H9 (cell line): ENCODE data around the gene RAI2. TPM values are rescaled to one million over a fixed set of nuclear protein-coding genes. Genes with fewer than 3 reads are reported as not detected.

Experiments used
- DNase-seq: peaks from one replicate; pipeline ENCODE4 v3.0.0-alpha.2; 2017
- H2AFZ ChIP-seq: one replicate; pipeline ENCODE4 v1.6.1; 2013; ENCODE audit warnings: mild to moderate bottlenecking, low read length, control low read depth, moderate library complexity
- H2AK5ac ChIP-seq: 2 replicates; pipeline ENCODE4 v1.6.1; 2013; ENCODE audit warnings: low read length, control low read depth, mixed read lengths; ENCODE audit not compliant: insufficient read length
- H2BK120ac ChIP-seq: one replicate; pipeline ENCODE4 v1.6.1; 2013; ENCODE audit warnings: low read depth, mild to moderate bottlenecking, low read length, control low read depth, inconsistent platforms; ENCODE audit not compliant: poor library complexity, severe bottlenecking
- H2BK12ac ChIP-seq: 2 replicates; pipeline ENCODE4 v1.6.1; 2013; ENCODE audit warnings: low read length, control low read depth, mixed read lengths, low read depth; ENCODE audit not compliant: insufficient read length
- H2BK15ac ChIP-seq: 2 replicates; pipeline ENCODE4 v1.6.1; 2013; ENCODE audit warnings: low read depth, low read length, control low read depth
- H2BK20ac ChIP-seq: one replicate; pipeline ENCODE4 v1.6.1; 2013; ENCODE audit warnings: low read depth, mild to moderate bottlenecking, low read length, control low read depth, inconsistent platforms; ENCODE audit not compliant: poor library complexity, severe bottlenecking
- H2BK5ac ChIP-seq: 2 replicates; pipeline ENCODE4 v1.6.1; 2013; ENCODE audit warnings: low read length, control low read depth, mixed read lengths; ENCODE audit not compliant: insufficient read length
- H3K14ac ChIP-seq: 2 replicates; pipeline ENCODE4 v1.6.1; 2013; ENCODE audit warnings: low read length, control low read depth; ENCODE audit not compliant: insufficient read depth
- H3K18ac ChIP-seq: 2 replicates; pipeline ENCODE4 v1.6.1; 2013; ENCODE audit warnings: low read depth, mild to moderate bottlenecking, mixed read lengths, low read length, control low read depth; ENCODE audit not compliant: insufficient read length
- H3K23ac ChIP-seq: 2 replicates; pipeline ENCODE4 v1.6.1; 2013; ENCODE audit warnings: low read length, control low read depth, mixed read lengths, low read depth; ENCODE audit not compliant: insufficient read length
- H3K23me2 ChIP-seq: 2 replicates; pipeline ENCODE4 v1.6.1; 2013; ENCODE audit warnings: low read depth, mild to moderate bottlenecking, mixed read lengths, low read length, control low read depth; ENCODE audit not compliant: insufficient read length, poor library complexity, severe bottlenecking
- H3K27ac ChIP-seq: 2 replicates; pipeline ENCODE4 v1.5.1; 2013; ENCODE audit warnings: low read length, control low read depth, mixed read lengths, low read depth; ENCODE audit not compliant: insufficient read length
- H3K27me3 ChIP-seq: 2 replicates; pipeline ENCODE4 v1.6.1; 2013; ENCODE audit warnings: low read length, control low read depth, inconsistent platforms; ENCODE audit not compliant: insufficient read depth
- H3K4ac ChIP-seq: 2 replicates; pipeline ENCODE4 v1.6.1; 2013; ENCODE audit warnings: low read depth, mild to moderate bottlenecking, control low read depth, inconsistent platforms, low read length, moderate library complexity
- H3K4me1 ChIP-seq: 2 replicates; pipeline ENCODE4 v1.6.1; 2013; ENCODE audit warnings: low read length, control low read depth, inconsistent platforms; ENCODE audit not compliant: insufficient read depth
- H3K4me2 ChIP-seq: 2 replicates; pipeline ENCODE4 v1.6.1; 2013; ENCODE audit warnings: low read length, control low read depth, mixed read lengths; ENCODE audit not compliant: insufficient read length, insufficient read depth
- H3K56ac ChIP-seq: 2 replicates; pipeline ENCODE4 v1.6.1; 2013; ENCODE audit warnings: low read depth, mild to moderate bottlenecking, mixed read lengths, low read length, control low read depth; ENCODE audit not compliant: insufficient read length
- H3K79me1 ChIP-seq: 2 replicates; pipeline ENCODE4 v1.6.1; 2013; ENCODE audit warnings: low read depth, mild to moderate bottlenecking, moderate library complexity, low read length, control low read depth, inconsistent platforms; ENCODE audit not compliant: insufficient read depth, poor library complexity, severe bottlenecking
- H3K79me2 ChIP-seq: 2 replicates; pipeline ENCODE4 v1.6.1; 2013; ENCODE audit warnings: low read length, control low read depth, inconsistent platforms; ENCODE audit not compliant: insufficient read depth
- H3K9ac ChIP-seq: 2 replicates; pipeline ENCODE4 v1.6.1; 2013; ENCODE audit warnings: low read length, control low read depth, mixed read lengths; ENCODE audit not compliant: insufficient read length; ENCODE audit errors: extremely low read depth
- H3K9me3 ChIP-seq: one replicate; pipeline ENCODE4 v1.6.1; 2013; ENCODE audit warnings: low read depth, low read length, inconsistent platforms; ENCODE audit not compliant: control insufficient read depth
- H3T11ph ChIP-seq: one replicate; pipeline ENCODE4 v1.6.1; 2013; ENCODE audit warnings: mild to moderate bottlenecking, low read length, control low read depth, inconsistent platforms
- H4K20me1 ChIP-seq: one replicate; pipeline ENCODE4 v1.6.1; 2013; ENCODE audit not compliant: control insufficient read depth, insufficient read length, insufficient read depth
- H4K5ac ChIP-seq: 2 replicates; pipeline ENCODE4 v1.6.1; 2013; ENCODE audit warnings: low read depth, mild to moderate bottlenecking, mixed read lengths, low read length, control low read depth; ENCODE audit not compliant: insufficient read length
- H4K8ac ChIP-seq: replicated peaks from 2 replicates; pipeline ENCODE4 v1.6.1; 2013; ENCODE audit warnings: low read length, control low read depth, mixed read lengths, low read depth; ENCODE audit not compliant: insufficient read length
- H4K91ac ChIP-seq: 2 replicates; pipeline ENCODE4 v1.6.1; 2013; ENCODE audit warnings: low read depth, mild to moderate bottlenecking, moderate library complexity, mixed read lengths, low read length, control low read depth; ENCODE audit not compliant: insufficient read length
- H3K27ac Mint-ChIP-seq, 3 experiments: 2 replicates in 2 of 3; 3 replicates in 1 of 3; pipeline ENCODE4 v1.8.0; 2020 to 2021; ENCODE audit warnings: mixed read lengths in 3 of 3, mild to moderate bottlenecking in 1 of 3, moderate library complexity in 1 of 3
- H3K27me3 Mint-ChIP-seq: 2 replicates; pipeline ENCODE4 v1.8.0; 2021; ENCODE audit warnings: low read depth, mild to moderate bottlenecking, moderate library complexity, mixed read lengths
- H3K36me3 Mint-ChIP-seq, 3 experiments: 2 replicates in 2 of 3; 3 replicates in 1 of 3; pipeline ENCODE4 v1.8.0; 2020 to 2021; ENCODE audit warnings: low read depth in 3 of 3, mixed read lengths in 3 of 3; ENCODE audit not compliant: insufficient read depth in 1 of 3
- H3K4me1 Mint-ChIP-seq, 2 experiments: 2 replicates each; pipeline ENCODE4 v1.8.0; 2020; ENCODE audit warnings: mixed read lengths in 2 of 2
- H3K4me3 Mint-ChIP-seq, 2 experiments: 2 replicates in 1 of 2; 3 replicates in 1 of 2; pipeline ENCODE4 v1.8.0; 2020 to 2021; ENCODE audit warnings: mild to moderate bottlenecking in 2 of 2, mixed read lengths in 2 of 2, moderate library complexity in 1 of 2
- H3K9me3 Mint-ChIP-seq, 2 experiments: 2 replicates in 1 of 2; 3 replicates in 1 of 2; pipeline ENCODE4 v1.8.0; 2020; ENCODE audit warnings: mild to moderate bottlenecking in 2 of 2, mixed read lengths in 2 of 2, moderate library complexity in 1 of 2
- WGBS: extraction: QIAGEN DNeasy Blood & Tissue Kit; methylation state at CpG from one replicate; pipeline ENCODE4 v1.1.7; 2013; ENCODE audit warnings: missing lambda C conversion rate, low lambda C conversion rate, mixed read lengths; ENCODE audit not compliant: insufficient read length; ENCODE audit errors: extremely low coverage; 5-methylcytosine and 5-hydroxymethylcytosine counted together
- total RNA-seq: library from RNA; stranded (reverse); gene quantifications from 2 replicates; pipeline ENCODE4 v1.2.1, GENCODE V29; 2021
- TF ChIP-seq, protein P1 (sequence below): fragments of 200-600 bp; sonication (generic); conservative IDR thresholded peaks from 3 replicates; pipeline ENCODE4 v1.8.0; 2021; ENCODE audit warnings: antibody characterized with exemption, mild to moderate bottlenecking

RAI2 gene
- total RNA-seq, 1 experiment from 2014 or later = 0.72 TPM

DNA sequence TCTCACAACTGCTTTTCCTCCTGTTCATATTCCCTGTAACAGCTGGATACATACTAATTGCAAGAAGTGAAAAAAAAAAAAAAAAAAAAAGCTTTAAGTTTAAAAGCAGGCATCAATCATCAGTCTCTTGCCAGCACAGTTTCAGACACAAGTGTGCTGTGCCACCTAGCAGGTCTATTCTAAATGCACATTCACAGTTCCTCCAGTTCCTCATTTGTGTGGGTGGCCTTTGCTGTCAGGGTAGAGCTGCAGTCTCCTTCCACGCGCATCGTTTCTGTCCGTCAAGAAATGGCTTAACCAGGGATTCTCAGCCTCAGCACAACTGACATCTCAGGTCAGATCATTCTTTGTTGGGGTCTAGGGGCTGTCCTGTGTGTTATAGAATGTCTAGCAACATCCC lies 62.2 kb downstream of the RAI2 start:
- no peaks in the 10 kb centered on the region for H3K79me2 ChIP-seq
- no peak overlapping the region for H2AFZ ChIP-seq
- no peak overlapping the region for H2BK5ac ChIP-seq
- no peak overlapping the region for H3K18ac ChIP-seq
- H2BK12ac ChIP-seq = no peak overlapping the region
- no peak for DNase-seq
- Mint-ChIP-seq H3K27me3 (peaks cover 3% of the 10 kb centered on the region), H3K4me1 (0 out of 4 replicates have a peak, but pooled peaks cover 0 to 3% of the 10 kb centered on the region in 2 experiments), H3K4me3 (no peak overlapping the region), H3K9me3 (peaks cover 59 to 65% of the 10 kb centered on the region in 2 experiments), H3K36me3 (peaks cover 0 to 2% (median 0%) of the 10 kb centered on the region in 3 experiments; a peak in 2 of 7 replicates), H3K27ac (no peak overlapping the region)
- no peak overlapping the region for H3T11ph ChIP-seq
- no peaks in the 10 kb centered on the region for H3K27me3 ChIP-seq
- no peak overlapping the region for H2BK120ac ChIP-seq
- H3K79me1 ChIP-seq = no peaks in the 10 kb centered on the region
- no peak overlapping the region for H3K14ac ChIP-seq
- TF ChIP-seq, protein P1, sequence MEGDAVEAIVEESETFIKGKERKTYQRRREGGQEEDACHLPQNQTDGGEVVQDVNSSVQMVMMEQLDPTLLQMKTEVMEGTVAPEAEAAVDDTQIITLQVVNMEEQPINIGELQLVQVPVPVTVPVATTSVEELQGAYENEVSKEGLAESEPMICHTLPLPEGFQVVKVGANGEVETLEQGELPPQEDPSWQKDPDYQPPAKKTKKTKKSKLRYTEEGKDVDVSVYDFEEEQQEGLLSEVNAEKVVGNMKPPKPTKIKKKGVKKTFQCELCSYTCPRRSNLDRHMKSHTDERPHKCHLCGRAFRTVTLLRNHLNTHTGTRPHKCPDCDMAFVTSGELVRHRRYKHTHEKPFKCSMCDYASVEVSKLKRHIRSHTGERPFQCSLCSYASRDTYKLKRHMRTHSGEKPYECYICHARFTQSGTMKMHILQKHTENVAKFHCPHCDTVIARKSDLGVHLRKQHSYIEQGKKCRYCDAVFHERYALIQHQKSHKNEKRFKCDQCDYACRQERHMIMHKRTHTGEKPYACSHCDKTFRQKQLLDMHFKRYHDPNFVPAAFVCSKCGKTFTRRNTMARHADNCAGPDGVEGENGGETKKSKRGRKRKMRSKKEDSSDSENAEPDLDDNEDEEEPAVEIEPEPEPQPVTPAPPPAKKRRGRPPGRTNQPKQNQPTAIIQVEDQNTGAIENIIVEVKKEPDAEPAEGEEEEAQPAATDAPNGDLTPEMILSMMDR = no peak
- H4K8ac ChIP-seq = no peak overlapping the region
- no peak overlapping the region for H3K4ac ChIP-seq
- H4K5ac ChIP-seq = no peak overlapping the region
- no peak overlapping the region for H3K27ac ChIP-seq
- H2BK20ac ChIP-seq = no peak overlapping the region
- no peak overlapping the region for H2BK15ac ChIP-seq
- no peaks in the 10 kb centered on the region for H3K4me1 ChIP-seq
- H3K4me2 ChIP-seq = no peak overlapping the region
- no peak overlapping the region for H3K23ac ChIP-seq
- no peaks in the 10 kb centered on the region for H3K23me2 ChIP-seq
- no CpG with 5 or more reads among the region's 4 CpGs for WGBS
- H4K91ac ChIP-seq = no peak overlapping the region
- H2AK5ac ChIP-seq = no peak overlapping the region
- H3K9ac ChIP-seq = no peak overlapping the region
- no peak overlapping the region for H3K56ac ChIP-seq
- H4K20me1 ChIP-seq = no peaks in the 10 kb centered on the region
- H3K9me3 ChIP-seq = no peaks in the 10 kb centered on the region
